D341Med (cell line): ENCODE results near the gene RIC8B.
"Not testable (repeated sequence)": the region's sequence is repeated elsewhere in the genome, so short reads cannot be mapped to it uniquely, and the experiment has no call there.

Source experiments
- DNase-seq: peaks from one replicate; pipeline ENCODE4 v3.0.0; 2012; ENCODE audit warnings: low spot score

The RIC8B gene, protein sequence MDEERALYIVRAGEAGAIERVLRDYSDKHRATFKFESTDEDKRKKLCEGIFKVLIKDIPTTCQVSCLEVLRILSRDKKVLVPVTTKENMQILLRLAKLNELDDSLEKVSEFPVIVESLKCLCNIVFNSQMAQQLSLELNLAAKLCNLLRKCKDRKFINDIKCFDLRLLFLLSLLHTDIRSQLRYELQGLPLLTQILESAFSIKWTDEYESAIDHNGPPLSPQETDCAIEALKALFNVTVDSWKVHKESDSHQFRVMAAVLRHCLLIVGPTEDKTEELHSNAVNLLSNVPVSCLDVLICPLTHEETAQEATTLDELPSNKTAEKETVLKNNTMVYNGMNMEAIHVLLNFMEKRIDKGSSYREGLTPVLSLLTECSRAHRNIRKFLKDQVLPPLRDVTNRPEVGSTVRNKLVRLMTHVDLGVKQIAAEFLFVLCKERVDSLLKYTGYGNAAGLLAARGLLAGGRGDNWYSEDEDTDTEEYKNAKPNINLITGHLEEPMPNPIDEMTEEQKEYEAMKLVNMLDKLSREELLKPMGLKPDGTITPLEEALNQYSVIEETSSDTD

DNA sequence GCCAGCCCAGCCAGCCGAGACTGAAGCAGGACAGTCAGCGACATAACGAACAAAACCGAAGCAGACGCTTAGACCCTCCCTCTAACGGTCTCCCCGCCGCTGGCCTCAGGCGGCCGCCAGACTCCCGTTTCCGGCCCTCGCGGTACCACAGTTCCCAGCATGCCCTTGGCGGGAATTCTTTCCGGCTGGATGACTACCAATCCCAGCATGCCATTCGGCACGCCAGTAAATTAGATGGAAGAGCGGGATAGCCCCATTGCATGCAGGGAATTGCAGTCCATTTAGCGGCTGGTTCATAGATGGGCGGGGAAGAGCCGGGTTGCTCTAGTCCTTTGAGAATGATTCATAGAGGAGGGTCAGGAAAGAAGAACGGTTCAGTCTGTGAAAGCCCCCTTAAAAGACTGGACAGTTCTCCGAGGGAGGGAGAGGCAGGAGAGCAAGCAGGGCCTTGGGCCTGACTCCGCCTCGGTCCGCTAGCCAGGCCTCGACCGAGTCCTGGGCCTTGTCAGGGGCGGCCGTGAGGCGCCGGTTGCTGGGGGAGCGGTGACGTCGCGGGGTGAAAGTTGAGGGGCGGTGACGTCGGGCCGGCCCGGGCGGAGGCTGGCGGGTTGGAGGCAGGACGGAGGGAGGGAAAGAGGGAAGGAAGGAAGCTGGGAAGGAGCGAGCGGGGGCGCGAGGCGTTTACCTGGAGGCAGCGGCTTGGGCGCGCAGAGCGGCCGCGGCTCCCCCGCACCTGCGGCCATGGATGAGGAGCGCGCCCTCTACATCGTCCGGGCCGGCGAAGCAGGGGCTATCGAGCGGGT lies at the start of gene RIC8B:
RIC8B (plus strand) TSS at position 678 of the 803 bp plus-strand sequence; CDS start at position 742, 64 bp downstream.
- peak; percentile 94 for DNase-seq

DNA sequence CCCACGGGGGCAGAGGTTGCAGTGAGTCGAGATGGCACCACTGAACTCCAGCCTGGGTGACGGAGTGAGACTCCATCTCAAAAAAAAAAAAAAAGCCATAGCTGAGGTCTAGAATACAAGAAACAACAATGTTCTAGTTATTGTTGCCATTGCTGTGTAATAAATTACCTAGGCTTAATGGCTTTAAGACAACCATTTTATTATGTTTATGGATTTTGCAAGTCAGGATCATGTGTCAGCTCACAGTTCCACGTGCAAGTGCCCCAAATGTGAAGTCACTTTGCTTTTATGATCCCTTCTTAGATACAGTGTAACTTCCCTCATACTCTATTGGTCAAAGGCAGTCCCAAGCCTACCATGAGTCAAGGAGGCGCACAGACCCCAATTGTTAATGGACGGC lies 49.5 kb upstream of the RIC8B start:
- DNase-seq: no peak

DNA sequence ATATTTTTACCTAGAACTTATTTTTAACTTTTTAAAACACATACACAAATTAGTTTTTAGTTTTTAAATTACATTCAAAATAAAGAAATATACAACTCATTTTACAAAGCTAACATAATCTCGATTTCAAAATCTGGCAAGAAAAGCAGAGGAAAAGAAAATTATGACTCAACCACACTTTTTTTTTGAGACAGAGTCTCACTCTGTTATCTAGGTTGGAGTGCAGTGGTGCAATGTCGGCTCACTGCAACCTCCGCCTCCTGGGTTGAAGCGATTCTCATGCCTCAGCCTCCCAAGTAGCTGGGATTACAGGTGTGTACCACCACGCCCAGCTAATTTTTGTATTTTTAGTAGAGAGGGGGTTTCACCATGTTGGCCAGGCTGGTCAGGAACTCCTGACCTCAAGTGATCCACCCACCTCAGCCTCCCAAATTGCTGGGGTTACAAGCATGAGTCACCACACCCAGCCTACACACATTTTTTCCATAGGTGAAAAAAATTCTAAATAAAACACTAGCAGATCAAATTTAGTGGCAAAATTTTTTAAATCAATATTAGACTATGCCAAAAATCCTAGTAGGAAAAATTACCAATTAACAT lies 47.8 kb upstream of the RIC8B start:
- not testable (repeated sequence) for DNase-seq

DNA sequence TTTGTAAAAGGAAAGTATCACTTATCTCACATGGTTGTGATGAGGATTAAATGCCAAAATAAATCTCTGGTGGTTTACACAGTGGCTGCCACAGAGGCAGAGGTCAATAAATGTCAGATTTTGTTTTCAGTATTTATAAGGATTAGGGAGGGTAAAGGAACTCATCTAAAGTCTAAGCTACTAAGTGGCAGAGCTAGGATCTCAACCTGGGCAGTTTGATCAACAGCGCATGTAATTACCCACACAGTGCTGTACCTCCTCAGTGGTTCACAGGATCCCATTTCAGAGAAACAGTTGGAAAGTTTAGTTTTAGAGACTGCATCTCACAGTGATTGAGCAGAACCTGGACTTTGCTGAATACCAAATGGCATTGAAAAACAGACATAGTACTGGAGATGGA lies 44.9 kb upstream of the RIC8B start:
- no peak for DNase-seq

DNA sequence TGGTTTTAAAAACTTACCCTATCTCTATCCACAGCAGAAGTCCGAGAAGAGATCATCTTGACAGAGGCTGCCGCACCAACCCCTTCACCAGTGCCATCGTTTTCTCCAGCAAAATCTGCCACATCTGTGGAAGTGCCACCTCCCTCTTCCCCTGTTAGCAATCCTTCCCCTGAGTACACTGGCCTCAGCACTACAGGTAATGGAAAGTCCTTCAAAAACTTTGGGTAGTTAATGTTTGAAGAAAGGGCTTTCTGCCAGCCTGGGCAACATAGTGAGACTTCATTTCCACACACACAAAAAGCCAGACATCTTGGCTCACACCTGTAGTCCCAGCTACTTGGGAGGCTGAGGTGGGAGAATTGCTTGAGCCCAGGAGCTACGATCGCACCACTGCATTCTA lies 41.6 kb upstream of the RIC8B start:
- DNase-seq: no peak

DNA sequence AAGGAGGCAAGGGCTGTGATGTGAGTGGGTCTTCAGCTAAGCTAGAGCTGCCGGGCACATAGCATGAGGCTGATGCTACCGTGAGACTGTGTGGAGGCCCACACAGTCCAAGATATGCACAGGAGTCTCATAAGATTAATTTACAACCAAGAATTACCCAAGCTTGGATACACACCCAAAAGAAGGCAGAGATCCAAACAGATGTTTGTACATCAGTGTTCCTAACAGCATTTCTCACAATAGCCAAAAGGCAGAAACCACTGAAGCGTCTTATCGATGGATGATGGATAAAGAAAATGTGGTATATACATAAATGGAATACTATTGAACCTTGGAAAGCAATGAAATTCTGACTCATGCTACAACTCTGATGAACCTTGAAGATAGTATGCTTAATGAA lies 40.8 kb upstream of the RIC8B start:
- no peak for DNase-seq

DNA sequence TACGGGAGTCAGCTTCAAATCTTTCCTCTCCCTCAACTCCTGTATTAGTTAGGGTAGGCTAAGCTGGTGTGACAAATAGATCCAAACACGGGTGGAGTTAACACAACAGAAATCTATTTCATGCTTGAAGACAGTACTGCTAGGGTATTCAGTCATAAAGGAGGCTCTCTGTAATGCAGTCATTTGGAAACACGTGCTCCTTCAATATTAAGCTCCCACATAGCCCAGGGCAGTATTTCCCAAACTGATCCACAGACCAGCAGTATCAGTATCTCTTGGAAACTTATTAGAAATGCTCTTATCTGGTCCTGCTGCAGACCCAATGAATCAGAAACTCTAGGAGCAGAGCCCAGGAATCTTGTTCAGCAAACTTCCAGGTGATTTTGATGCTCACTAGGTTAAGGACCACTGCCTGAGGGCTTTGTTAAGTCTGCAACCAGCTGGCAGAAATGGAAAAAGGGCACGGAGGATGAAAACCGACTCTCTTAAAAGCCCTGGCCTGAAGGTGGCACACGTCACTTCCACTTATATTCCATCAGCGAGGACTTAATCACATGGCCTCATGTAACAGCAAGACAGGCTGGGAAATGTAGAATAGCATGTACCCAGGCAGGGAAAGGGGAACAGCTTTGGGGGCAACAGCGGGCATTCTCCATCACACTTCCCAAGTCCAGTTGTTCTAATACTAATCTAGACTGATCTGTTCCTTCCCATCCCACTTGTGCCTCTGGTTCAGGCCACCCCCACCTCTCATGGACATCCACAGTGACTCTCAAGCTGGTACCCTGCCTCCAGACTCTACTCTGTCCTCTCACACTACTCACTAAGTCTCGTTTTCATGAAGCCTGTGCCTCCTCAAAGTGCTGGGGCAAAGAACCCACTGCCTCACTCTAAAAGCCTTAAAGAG lies 38.2 kb upstream of the RIC8B start:
- DNase-seq: no peak

DNA sequence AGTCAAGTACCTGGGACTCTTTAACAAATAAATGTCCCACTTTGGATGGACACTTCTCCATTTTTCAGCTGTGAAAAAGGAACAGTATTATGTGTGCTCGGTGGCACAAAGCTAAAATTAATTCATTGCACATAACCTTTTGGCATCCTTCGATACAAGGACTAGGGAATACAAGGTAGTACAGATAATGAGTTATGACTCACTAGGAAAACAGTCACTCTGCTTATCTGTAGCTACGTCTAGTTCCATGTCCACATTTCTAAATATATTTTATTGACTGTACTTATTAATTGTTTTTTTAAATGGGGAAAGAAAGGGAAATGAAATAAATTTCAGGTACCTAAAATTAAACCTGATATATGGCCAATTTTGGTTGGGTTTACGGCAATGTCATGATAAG lies 35.2 kb upstream of the RIC8B start:
- no peak for DNase-seq

DNA sequence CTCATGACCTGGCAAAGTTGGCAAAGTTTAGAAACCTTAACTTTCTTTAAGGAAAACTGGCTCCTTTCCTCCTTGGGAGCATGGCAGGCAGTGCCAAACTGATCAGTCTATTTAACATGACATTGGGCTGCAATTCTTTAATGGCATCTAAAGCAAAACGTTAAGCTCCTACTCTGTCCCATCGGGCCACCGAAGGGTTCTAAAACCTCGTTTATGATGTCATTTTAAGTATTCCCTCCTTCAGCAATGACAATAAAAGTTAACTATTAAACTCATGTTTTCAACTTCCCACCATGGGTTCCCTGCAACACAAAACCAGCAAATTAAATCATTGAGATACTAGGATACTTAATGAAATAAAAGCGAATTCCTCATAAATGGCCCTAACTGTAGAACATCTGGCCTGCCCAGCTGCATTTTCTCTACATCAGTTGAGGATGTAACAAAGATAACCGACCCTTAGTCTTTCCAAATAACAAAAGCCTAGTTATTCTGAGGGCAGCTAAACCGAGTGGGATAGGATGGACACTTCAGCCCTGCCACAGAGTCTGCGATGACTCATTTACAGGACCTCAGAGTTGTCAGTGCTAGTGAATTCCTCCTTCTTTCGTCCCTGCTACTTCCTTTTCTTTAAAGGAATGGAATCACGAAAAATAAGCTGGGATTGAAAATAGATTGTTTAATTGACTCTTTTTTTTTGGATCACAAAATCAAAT lies 34.5 kb upstream of the RIC8B start:
- no peak for DNase-seq

DNA sequence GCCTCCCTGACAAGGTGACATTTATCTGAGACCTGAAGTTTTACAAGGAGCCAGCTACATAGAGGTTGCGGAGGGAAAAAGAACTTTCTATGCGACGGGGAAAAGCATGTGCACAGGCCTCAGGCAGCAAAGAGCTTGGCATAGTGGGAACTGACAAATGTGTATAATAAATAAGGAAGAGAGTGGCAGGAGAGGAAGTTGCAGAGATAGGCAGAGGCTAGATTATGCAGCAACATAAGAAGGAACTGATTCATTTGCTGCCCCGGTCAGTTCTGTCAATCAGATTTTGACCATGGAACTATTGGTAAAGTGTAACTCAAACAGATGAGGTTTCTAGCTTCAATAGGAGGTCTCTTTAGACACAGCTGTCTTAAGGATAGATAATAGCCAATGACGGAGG lies 33.7 kb upstream of the RIC8B start:
- DNase-seq: no peak

DNA sequence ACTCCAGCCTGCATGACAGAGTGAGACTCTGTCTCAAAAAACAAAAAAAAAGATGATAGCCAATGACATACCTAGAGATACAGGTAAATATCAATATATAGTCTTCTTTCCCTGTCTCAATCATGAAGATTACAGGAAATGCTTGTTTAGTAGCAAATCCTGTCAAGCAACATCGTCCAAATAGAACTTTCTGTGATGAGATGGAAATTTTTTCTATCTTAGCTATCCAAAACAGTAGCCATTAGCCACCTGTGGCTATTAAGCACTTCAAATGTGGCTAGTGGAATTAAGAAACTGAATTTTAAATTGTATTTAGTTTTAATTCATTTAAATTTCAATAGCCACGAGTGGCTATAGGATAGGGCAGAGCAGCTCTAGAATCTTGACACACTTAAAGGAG lies 33.2 kb upstream of the RIC8B start:
- no peak for DNase-seq

DNA sequence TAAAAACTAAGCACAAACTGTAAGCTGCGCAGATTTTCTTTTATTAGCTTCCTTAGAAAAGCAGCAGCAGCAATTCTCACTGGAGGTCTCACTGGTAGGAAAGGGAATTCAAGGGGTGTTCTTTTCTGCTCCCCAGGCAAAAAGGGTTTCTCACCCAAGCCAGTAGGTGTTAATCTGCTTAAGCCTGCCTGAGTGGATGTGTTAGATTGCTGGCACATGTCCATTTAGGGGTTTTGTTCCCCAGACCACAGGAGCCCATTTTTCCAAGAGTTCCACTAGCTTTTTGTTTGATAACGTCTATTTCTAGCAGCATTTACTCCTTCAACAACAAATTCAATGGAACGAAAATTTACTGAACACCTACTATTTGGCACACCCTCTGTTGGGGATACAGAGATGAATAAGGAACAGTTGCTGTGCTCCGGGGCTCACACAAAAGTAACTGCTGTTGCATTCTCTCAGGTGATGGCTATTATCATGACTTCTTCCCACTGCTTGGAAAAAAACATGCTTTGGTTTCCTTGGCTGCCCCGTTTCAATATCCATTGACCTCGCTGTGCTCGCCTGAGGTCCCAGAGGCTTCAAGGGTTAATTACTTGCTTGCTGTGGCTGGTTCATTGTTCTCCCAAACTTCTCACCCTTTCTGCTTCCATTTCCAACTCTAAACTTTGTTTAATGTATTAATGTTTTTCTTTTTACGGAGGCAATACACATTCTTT lies 31.1 kb upstream of the RIC8B start:
- peak; percentile 64 for DNase-seq

DNA sequence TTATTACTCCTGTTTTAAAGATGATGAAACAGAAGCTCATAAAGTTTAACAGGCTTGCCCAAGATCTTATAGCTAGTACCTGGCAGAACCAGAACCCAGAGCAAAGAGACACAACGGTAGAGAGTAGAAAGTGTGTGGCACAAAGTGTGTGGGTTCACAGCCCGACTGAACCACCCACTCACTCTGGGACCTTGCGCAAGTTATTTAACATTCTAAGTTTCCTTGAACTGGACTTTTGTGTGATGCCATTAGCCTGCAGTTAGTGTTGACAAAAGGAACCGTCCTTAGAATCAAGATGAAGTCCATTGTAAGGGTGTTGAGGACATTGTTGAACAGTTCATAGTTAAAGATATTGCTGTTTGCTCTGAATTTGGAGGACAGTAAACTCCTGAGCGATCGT lies 29.9 kb upstream of the RIC8B start:
- no peak for DNase-seq

DNA sequence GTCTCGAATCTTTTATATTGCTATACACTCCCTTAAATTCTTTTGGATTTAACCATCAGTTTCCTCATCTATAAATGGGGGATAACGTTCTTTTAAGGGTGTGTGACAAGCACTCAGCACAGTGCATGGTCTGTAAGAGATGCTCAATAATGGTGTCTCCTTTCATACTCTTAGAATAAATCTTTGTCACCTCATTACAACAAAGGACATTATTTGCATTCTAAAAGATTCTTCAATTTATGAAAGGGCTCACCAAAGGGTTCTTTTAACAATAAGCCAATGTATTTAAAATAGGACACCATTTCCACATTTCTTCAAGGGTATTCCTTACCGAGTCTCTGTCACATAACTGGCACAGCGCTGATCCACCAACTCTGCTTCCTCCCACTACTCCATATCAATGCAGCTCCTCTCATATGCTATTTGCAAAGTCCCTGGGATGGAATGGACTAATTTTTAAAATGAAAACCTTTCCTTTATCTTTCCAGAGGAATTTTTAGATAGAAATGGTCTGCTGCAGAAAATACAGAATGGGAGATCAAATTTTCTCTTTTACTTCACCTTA lies 29.2 kb upstream of the RIC8B start:
- DNase-seq: no peak

DNA sequence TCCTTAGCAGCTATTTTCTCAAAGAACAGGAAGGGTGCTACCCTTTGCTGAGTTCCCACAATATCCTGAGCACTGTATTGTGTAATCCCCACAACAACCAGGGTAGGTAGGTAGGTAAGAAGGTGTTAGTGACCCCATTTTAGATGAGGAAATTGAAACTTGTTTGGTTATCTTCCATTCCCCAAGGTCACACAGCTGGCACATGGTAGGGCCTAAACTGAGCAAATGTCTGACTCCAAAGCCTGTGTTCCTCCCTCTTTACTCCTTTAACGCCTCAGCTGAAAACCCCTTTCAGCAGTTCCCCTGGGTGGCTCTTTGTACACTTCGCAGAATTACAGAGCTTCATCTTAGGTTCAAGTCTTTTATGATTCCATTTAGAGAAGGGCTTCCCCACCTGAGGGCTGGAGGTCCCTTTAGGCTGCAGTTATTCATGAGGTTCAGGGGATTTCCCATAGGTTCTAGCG lies 26.5 kb upstream of the RIC8B start:
- no peak for DNase-seq

DNA sequence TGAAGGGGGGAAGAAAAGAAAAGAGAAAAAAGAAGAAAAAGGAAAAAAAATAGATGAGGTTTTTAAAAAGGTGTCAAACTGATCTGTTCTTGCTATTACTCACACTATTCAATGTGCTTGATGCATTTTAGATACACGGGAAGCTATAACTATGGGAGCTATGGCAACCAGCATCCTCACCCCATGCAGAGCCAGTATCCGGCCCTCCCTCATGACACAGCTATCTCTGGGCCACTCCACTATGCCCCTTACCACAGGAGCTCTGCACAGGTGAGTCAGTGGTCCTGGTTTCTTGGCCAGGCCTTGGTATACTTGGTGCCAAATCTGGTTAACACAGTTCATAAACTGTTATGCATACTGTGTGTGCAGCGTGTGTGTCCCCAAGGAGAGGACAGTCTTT lies 24.0 kb upstream of the RIC8B start:
- no peak for DNase-seq

DNA sequence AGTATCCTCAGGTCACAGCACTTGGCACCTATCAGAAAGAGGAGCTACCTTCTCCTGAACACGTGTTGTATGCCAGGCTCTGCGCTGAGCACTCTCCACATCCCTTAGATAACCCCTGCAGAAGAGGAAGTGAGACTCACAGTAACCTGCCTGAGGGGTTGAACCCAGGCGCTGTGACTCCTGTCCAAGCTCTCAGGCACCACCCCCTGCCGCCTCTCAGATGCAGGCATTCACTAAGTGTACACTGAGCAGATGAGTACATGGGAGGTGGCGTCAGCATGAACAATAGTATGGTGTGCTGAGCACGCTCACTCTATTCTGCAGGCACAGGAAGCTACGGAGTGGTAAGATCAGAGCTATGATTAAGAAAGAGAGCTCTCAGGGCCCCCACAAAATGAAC lies 21.0 kb upstream of the RIC8B start:
- DNase-seq: no peak

DNA sequence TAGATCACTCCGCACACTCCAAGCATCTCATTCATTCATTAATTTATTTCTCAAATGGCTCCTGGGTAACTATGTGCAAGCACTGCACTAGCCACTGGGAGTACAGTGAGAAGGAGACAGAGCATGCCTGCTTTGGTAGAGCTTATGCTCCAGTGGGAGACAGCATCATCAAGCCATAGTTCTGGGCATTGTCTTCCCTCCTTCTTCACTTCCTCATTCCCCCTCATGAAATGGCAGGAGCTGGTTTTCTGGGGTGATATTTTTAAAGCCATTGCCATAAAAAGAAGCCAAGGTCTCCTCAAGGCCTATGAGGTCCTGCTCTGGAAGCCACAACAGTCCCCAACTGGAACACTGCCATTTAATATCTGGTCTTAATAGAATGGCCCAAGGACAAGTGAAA lies 20.2 kb upstream of the RIC8B start:
- no peak for DNase-seq

DNA sequence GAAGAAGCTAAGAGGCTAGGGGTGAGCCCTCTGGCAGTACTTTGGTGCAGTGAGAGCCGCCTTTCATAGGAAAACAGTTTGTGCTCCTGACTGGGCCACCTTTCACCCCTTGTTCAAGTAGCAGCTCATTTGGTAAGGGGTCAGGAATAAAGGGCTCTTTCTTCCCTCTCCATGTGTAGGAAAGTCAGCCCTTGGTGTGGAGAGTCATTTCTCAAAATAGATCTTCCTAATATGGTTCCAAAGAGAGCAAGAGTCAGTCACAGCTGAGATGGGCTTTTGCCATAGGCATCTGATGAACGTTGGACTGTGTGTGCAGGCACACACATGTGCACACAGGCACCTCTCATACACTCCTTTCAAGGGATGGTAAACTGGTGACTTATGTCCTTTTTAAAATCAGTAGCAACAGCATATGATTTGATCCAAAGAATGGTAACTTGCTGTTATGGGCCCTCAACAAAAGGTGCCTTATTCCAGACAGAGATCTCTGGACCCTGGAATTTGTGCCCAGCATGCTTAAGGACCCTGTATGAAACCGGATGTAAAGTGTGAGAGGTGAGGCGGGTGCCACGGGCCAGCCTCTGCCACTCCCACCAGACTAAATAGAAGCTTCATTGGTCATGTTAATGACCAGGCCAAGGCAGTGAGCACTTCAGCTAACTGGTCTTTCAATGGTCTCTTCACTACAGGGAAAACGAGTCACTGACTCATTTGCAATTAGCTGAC lies 16.7 kb upstream of the RIC8B start:
- no peak for DNase-seq
